Occipital lobe (tissue), 2 donors: Measurements from ENCODE around the gene LRCH3. TPM values are rescaled to one million over a fixed set of nuclear protein-coding genes. Genes with fewer than 3 reads are reported as not detected.
"Not testable (repeated sequence)": the region's sequence is repeated elsewhere in the genome, so short reads cannot be mapped to it uniquely, and the experiment has no call there.

Experiments used
- DNase-seq: peaks from one replicate; lab custom pipeline; 2025; lab: John Stamatoyannopoulos, UW
- total RNA-seq: library from RNA; depleted of rRNA; stranded (reverse); fragments of >200 nt; gene quantifications from one replicate; pipeline ENCODE4 v1.2.3, GENCODE V29; 2014

LRCH3 gene
- total RNA-seq, 1 donor from 2014 or later: 71.4 TPM

GRCh38 chr3:197882586-197882985, 91.5 kb downstream of the LRCH3 start:
- DNase-seq: no peak

- DNase-seq: no peak
These were observed 92.5 kb downstream of the LRCH3 start for GRCh38 chr3:197883541-197883940.

- not testable (repeated sequence) for DNase-seq
These were observed 93.3 kb downstream of the LRCH3 start for GRCh38 chr3:197884330-197884729.

GRCh38 chr3:197886052-197886451, 95.0 kb downstream of the LRCH3 start:
- not testable (repeated sequence) for DNase-seq

GRCh38 chr3:197887430-197888053, 96.5 kb downstream of the LRCH3 start:
- DNase-seq: not testable (repeated sequence)

- DNase-seq: no peak
These were observed 97.5 kb downstream of the LRCH3 start for GRCh38 chr3:197888511-197888910.

GRCh38 chr3:197889204-197889930, 98.3 kb downstream of the LRCH3 start:
- no peak for DNase-seq

GRCh38 chr3:197890693-197891092, 99.6 kb downstream of the LRCH3 start:
- no peak for DNase-seq

- DNase-seq: no peak
These were observed 101.1 kb downstream of the LRCH3 start for GRCh38 chr3:197892162-197892561.

- no peak for DNase-seq
These were observed 105.4 kb downstream of the LRCH3 start for GRCh38 chr3:197896421-197896820.

GRCh38 chr3:197899833-197900478, 108.9 kb downstream of the LRCH3 start:
- DNase-seq: no peak

- DNase-seq: no peak
These were observed 110.6 kb downstream of the LRCH3 start for GRCh38 chr3:197901626-197902025.

- peak; percentile 77 for DNase-seq
These were observed 115.2 kb downstream of the LRCH3 start for GRCh38 chr3:197906023-197906849.

- no peak for DNase-seq
These were observed 115.8 kb downstream of the LRCH3 start for GRCh38 chr3:197906850-197907187.

GRCh38 chr3:197907196-197907595, 116.1 kb downstream of the LRCH3 start:
- DNase-seq: no peak

- not testable (repeated sequence) for DNase-seq
These were observed 117.5 kb downstream of the LRCH3 start for GRCh38 chr3:197908550-197908949.

- no peak for DNase-seq
These were observed 118.1 kb downstream of the LRCH3 start for GRCh38 chr3:197908957-197909701.

GRCh38 chr3:197912741-197913476, 121.9 kb downstream of the LRCH3 start:
- no peak for DNase-seq

GRCh38 chr3:197913641-197914380, 122.8 kb downstream of the LRCH3 start:
- no peak for DNase-seq
